Stomach (tissue), 4 donors: ENCODE data around the gene PHF2.
"Not testable (repeated sequence)": the region's sequence is repeated elsewhere in the genome, so short reads cannot be mapped to it uniquely, and the experiment has no call there.

ENCODE experiments used
- CTCF ChIP-seq, 7 experiments: fragments of 450-650 bp in 4 of 7; fragments of 200-600 bp in 3 of 7; sonication (generic) in 3 of 7; IDR thresholded peaks; one replicate each; pipeline ENCODE4 v1.5.1; 2016 to 2019; ENCODE audit warnings: antibody characterized with exemption in 7 of 7, control low read depth in 2 of 7, mild to moderate bottlenecking in 1 of 7
- EP300 ChIP-seq: sonication (generic); formaldehyde crosslinking; IDR thresholded peaks from one replicate; pipeline ENCODE4 v1.6.1; 2017; ENCODE audit warnings: antibody characterized with exemption
- POLR2A ChIP-seq, 4 donors: fragments of 450-650 bp; IDR thresholded peaks; one replicate each; pipeline ENCODE4 v1.6.1; 2016; ENCODE audit warnings: antibody characterized with exemption in 4 of 4, control low read depth in 2 of 4, mild to moderate bottlenecking in 1 of 4, moderate library complexity in 1 of 4
- POLR2AphosphoS5 ChIP-seq, 3 donors: sonication (generic); formaldehyde crosslinking; IDR thresholded peaks; one replicate each; pipeline ENCODE4 v1.6.1; 2016; ENCODE audit warnings: antibody characterized with exemption in 3 of 3

- TF ChIP-seq CTCF (IDR thresholded peaks at IDR 0.05); POLR2A (IDR thresholded peaks at IDR 0.05); POLR2AphosphoS5 (IDR thresholded peaks at IDR 0.05); EP300: not testable (repeated sequence)
Measured at GRCh38 chr9:93666439-93666784, 90.0 kb downstream of the PHF2 start.
